Measurements from ENCODE around the gene F10. TPM values are rescaled to one million over a fixed set of nuclear protein-coding genes. Genes with fewer than 3 reads are reported as not detected.

F10 gene
- total and polyA plus RNA-seq, 2 of the 13 experiments (the other 11 are each of a cell fraction or from before 2014, with no cell fraction given) = 58.4 to 237 TPM

DNA sequence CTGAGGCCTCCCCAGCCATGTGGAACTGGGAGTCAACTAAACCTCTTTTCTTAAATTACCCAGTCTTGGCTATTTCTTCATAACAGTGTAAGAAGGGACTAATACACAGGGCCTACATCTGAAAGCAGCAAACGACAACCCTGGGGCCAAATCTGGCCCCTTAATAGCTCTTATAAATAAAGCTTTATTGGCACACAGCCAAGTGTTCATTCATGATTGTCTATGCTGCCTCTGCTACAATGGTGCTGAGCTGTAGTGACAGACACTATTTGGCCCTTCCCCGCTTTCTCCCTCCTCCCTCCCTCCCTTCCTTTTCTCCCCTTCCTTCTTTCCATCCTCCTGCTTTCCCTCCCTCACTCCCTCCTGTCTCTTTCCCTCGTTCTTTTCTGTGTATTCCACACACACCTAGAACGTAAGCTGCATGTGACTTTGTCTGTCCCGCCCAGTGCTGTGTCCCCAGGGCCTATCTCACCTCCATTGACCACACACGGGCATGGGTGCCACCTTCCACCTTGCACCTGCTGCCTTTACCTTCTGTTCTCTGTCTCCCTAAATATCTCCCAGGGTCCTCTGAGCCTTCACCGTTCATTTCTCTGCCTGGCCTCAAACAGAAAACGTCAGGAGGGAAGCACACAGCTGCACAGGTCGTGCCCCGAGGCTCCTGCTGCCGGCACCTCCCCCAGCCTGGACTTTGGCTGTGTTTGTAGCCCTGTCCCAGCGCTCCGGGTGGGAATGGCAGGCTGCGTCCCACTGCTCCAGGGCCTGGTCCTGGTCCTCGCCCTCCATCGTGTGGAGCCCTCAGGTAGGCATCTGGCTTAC lies 35.5 kb downstream of the F10 start, which contains the start of gene PROZ (continued):
- TF ChIP-seq ZBTB40 (IDR thresholded peaks at IDR 0.05) (peak; percentile 60), ZBTB40 (CRISPR knock-in tag; IDR thresholded peaks at IDR 0.05) (peak; percentile 99), RXRB (CRISPR knock-in tag; IDR thresholded peaks at IDR 0.05; ENCODE audit: borderline replicate concordance) (peak; percentile 61), AHR (CRISPR knock-in tag; IDR thresholded peaks at IDR 0.05) (peak; percentile 75; the same call in 1 of the 2 replicates), HOXA3 (CRISPR knock-in tag; IDR thresholded peaks at IDR 0.05) (peak; percentile 75), CTCF (CRISPR knock-in tag; IDR thresholded peaks at IDR 0.05) (peak; percentile 35; the same call in 1 of the 2 replicates), TP53 (CRISPR knock-in tag; conservative IDR thresholded peaks at IDR 0.05) (no peak), ZNF432 (CRISPR knock-in tag; IDR thresholded peaks at IDR 0.05; ENCODE audit: borderline replicate concordance) (no peak), CREM (IDR thresholded peaks at IDR 0.05) (peak; percentile 3; the same call in 1 of the 2 replicates), CREM (CRISPR knock-in tag; IDR thresholded peaks at IDR 0.05) (no peak), ZFAT (CRISPR knock-in tag; conservative IDR thresholded peaks at IDR 0.05) (no peak), EED (CRISPR knock-in tag; IDR thresholded peaks at IDR 0.05) (no peak), ZNF772 (CRISPR knock-in tag; IDR thresholded peaks at IDR 0.05) (no peak; the same call in 1 of the 2 replicates)
- TF ChIP-seq, protein P1, sequence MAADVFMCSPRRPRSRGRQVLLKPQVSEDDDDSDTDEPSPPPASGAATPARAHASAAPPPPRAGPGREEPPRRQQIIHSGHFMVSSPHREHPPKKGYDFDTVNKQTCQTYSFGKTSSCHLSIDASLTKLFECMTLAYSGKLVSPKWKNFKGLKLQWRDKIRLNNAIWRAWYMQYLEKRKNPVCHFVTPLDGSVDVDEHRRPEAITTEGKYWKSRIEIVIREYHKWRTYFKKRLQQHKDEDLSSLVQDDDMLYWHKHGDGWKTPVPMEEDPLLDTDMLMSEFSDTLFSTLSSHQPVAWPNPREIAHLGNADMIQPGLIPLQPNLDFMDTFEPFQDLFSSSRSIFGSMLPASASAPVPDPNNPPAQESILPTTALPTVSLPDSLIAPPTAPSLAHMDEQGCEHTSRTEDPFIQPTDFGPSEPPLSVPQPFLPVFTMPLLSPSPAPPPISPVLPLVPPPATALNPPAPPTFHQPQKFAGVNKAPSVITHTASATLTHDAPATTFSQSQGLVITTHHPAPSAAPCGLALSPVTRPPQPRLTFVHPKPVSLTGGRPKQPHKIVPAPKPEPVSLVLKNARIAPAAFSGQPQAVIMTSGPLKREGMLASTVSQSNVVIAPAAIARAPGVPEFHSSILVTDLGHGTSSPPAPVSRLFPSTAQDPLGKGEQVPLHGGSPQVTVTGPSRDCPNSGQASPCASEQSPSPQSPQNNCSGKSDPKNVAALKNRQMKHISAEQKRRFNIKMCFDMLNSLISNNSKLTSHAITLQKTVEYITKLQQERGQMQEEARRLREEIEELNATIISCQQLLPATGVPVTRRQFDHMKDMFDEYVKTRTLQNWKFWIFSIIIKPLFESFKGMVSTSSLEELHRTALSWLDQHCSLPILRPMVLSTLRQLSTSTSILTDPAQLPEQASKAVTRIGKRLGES (CRISPR knock-in tag; IDR thresholded peaks at IDR 0.05; ENCODE audit: borderline replicate concordance) = no peak
